ENCODE results near the gene BCL2L11. TPM values are rescaled to one million over a fixed set of nuclear protein-coding genes. Genes with fewer than 3 reads are reported as not detected.

The BCL2L11 gene
- total RNA-seq, 3 donors from 2014 or later: 40.9 to 44.4 (median 43.7) TPM

DNA sequence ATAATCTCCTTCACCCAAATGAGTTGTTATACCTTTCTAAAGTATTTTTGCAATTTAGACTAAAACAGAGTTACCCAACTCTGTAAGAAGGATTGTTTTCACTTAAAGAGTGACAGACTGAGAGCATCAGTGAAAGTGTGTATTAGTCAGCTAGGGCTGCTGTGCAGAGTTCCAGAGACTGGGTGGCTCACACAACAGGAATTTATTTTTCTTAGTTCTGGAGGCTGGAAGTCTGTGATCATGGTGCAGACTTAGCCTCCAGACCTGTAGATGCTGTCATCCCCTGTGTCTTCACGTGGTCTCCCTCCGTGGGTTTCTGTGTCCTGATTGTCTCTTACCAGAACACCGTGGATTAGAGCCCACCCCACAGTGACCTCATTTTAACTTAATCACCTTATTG, 40.0 kb downstream of the BCL2L11 start:
- H3K36me3 ChIP-seq (ENCODE audit: low read depth): no peaks in the 10 kb centered on the region
- ATAC-seq: no peak
- intact Hi-C loops (cut with DNase I, micrococcal nuclease): no loop called here

DNA sequence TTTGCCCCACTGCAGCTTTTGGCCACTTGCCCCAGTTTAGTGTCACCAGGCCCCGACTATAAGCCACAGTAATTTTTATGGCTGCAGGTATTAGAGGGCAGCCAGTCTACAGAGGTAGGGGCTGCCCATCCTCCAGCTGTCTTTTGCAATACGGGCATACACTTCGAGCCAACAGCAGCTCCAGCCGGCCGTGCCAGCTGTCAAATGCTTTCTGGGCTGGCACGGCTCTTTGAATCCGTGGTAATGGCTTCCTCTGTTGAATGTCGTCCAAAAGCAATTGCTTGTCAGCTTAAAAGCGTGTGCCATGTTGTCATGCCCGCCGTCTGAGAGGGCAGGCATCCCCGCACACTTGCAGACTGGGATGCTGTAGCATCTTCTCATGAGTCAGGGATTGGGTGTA, 41.3 kb downstream of the BCL2L11 start:
- TF ChIP-seq, protein P1, sequence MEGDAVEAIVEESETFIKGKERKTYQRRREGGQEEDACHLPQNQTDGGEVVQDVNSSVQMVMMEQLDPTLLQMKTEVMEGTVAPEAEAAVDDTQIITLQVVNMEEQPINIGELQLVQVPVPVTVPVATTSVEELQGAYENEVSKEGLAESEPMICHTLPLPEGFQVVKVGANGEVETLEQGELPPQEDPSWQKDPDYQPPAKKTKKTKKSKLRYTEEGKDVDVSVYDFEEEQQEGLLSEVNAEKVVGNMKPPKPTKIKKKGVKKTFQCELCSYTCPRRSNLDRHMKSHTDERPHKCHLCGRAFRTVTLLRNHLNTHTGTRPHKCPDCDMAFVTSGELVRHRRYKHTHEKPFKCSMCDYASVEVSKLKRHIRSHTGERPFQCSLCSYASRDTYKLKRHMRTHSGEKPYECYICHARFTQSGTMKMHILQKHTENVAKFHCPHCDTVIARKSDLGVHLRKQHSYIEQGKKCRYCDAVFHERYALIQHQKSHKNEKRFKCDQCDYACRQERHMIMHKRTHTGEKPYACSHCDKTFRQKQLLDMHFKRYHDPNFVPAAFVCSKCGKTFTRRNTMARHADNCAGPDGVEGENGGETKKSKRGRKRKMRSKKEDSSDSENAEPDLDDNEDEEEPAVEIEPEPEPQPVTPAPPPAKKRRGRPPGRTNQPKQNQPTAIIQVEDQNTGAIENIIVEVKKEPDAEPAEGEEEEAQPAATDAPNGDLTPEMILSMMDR (IDR thresholded peaks at IDR 0.05): no peak
- Histone ChIP-seq H3K4me1 (ENCODE audit: low read depth) (no peaks in the 10 kb centered on the region), H3K4me3 (no peak overlapping the region), H3K36me3 (ENCODE audit: low read depth) (no peaks in the 10 kb centered on the region), H3K9me3 (no peaks in the 10 kb centered on the region)
- intact Hi-C loops (cut with DNase I, micrococcal nuclease): no loop called here
- ATAC-seq (peak; percentile 58), DNase-seq (peak in 2 of 3 donors; percentile 33 to 44)

More for the DNA sequence above, 40.0 kb downstream of the BCL2L11 start:
- no peaks in the 10 kb centered on the region for H3K9me3 ChIP-seq
- TF ChIP-seq, protein P1 (IDR thresholded peaks at IDR 0.05): no peak
- no peaks in the 10 kb centered on the region for H3K4me1 ChIP-seq (ENCODE audit: low read depth)
- no peak overlapping the region for H3K4me3 ChIP-seq
- no peak for DNase-seq

DNA sequence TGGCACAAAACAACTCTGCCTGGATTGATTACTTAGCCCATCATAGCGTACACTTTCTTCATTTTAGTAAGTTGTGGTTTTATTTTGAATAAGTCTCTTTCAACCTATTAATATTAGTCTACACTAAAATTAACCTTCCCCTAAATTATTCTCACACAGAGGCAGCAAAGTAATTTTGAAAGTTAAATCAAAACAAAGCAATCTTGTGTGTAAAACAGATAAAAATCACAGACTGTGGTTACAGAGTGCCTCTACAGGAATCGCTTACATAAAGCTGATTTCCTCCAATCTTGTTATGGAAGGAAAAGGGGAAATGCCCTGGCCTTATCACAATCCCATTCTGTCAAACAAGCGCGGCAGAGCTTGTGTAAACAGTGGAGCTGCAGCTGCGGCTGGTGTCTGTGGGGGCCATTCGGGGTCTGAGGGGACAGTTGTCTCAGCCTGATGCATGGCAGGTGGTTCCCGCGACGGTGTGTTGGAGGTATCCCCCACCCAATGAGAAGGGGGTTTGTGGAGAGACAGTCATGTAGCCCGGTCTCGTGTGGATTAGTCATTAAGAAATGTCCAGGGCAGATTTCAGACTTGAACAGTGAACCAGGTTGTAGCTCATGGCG, 42.1 kb downstream of the BCL2L11 start:
- no peaks in the 10 kb centered on the region for H3K4me1 ChIP-seq (ENCODE audit: low read depth)
- ATAC-seq (peak; percentile 61), DNase-seq (no peak)
- TF ChIP-seq, protein P1 (IDR thresholded peaks at IDR 0.05): no peak
- no peaks in the 10 kb centered on the region for H3K36me3 ChIP-seq (ENCODE audit: low read depth)
- H3K4me3 ChIP-seq: no peak overlapping the region
- no peaks in the 10 kb centered on the region for H3K9me3 ChIP-seq
- intact Hi-C loops (cut with DNase I, micrococcal nuclease): no loop called here

DNA sequence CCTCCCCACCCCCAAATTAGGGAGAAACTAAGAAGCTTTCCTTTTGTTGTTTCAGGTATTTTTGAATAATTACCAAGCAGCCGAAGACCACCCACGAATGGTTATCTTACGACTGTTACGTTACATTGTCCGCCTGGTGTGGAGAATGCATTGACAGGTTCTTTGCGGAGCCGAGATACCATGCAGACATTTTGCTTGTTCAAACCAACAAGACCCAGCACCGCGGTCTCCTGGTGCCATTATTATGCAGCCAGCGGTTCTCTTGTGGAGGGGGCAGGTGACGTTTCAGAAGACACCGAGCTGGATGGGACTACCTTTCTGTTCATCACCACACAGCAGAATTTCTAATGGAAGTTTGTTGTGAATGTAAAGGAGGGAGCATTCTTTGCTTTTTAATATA, 43.4 kb downstream of the BCL2L11 start:
- intact Hi-C loops (cut with DNase I, micrococcal nuclease): no loop called here
- H3K4me1 ChIP-seq (ENCODE audit: low read depth): no peaks in the 10 kb centered on the region

DNA sequence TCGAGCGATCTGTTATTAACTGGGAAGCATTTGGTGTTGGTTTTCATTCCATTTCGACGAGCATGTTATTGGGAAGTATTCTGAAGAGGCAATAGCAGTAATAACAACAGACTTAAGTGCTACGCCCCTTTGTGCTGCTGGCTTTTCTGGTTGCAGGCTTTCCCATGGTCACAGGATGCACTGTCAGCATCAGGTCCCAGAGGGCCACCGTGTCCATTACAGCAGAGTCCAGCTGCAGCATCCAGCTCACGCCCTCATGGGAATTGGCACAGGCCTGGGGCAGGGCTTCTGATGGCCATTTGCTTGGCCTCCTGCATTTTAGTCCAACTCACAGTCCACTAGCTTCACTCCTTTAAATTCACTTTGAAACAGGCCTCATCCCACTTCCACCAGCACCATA, 44.4 kb downstream of the BCL2L11 start:
- intact Hi-C loops (cut with DNase I, micrococcal nuclease): no loop called here
- TF ChIP-seq, protein P1 (IDR thresholded peaks at IDR 0.05): no peak
- no peak for ATAC-seq
- no peak overlapping the region for H3K4me3 ChIP-seq
- H3K9me3 ChIP-seq: no peaks in the 10 kb centered on the region
- no peak for DNase-seq
- H3K4me1 ChIP-seq (ENCODE audit: low read depth): no peaks in the 10 kb centered on the region
- H3K36me3 ChIP-seq (ENCODE audit: low read depth): no peaks in the 10 kb centered on the region

More for the DNA sequence above, 43.4 kb downstream of the BCL2L11 start:
- H3K4me3 ChIP-seq: no peak overlapping the region
- H3K9me3 ChIP-seq: no peaks in the 10 kb centered on the region
- TF ChIP-seq, protein P1 (IDR thresholded peaks at IDR 0.05): no peak
- no peaks in the 10 kb centered on the region for H3K36me3 ChIP-seq (ENCODE audit: low read depth)
- DNase-seq (no peak), ATAC-seq (no peak)

DNA sequence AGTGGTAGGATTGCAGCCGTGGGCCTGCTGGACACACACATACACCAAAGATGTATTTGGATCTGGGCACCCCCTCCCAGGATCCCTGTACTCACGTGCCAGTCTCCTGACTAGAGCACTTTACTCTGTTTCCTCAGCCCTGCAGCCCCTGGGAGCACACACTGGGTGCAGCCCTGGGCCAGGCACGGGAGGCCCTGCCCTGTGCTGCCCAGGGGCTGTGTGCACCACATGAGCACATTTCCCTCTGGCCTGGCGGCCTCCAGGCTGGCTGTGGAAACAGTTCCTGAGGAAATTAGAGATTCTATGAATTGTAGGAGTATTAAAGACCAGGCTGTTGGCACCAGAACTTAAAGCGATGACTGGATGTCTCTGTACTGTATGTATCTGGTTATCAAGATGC, 45.4 kb downstream of the BCL2L11 start:
- ATAC-seq: no peak

More for the DNA sequence above, 45.4 kb downstream of the BCL2L11 start:
- H3K36me3 ChIP-seq (ENCODE audit: low read depth): no peaks in the 10 kb centered on the region
- no peaks in the 10 kb centered on the region for H3K4me1 ChIP-seq (ENCODE audit: low read depth)
- TF ChIP-seq, protein P1 (IDR thresholded peaks at IDR 0.05): no peak
- DNase-seq: no peak
- no peaks in the 10 kb centered on the region for H3K9me3 ChIP-seq
- intact Hi-C loops (cut with DNase I, micrococcal nuclease): no loop called here
- H3K4me3 ChIP-seq: no peak overlapping the region

All from mucosa of descending colon (tissue), 3 donors.